Measurements from ENCODE around the gene L3HYPDH.

- TF ChIP-seq CTCF (optimal IDR thresholded peaks at IDR 0.05 in 1 of 3, IDR thresholded peaks at IDR 0.05 in 1 of 3, conservative IDR thresholded peaks at IDR 0.05 in 1 of 3; ENCODE audit: extremely low read depth in 1 of 3, insufficient read depth in 2 of 3, low read length in 3 of 3) (no peak), EZH2 (IDR thresholded peaks at IDR 0.05; ENCODE audit: low read length) (no peak)
Observed at GRCh38 chr14:59458486-59458885, 25.7 kb downstream of the L3HYPDH start.

Data from keratinocyte (primary cell).